GM12878 (cell line): ENCODE results near the gene UBE2G2. TPM values are rescaled to one million over a fixed set of nuclear protein-coding genes. Genes with fewer than 3 reads are reported as not detected.

Experiments
- ATAC-seq: fragments of 200-7000 bp; cut with Tn5 transposase; 3 replicates; pipeline ENCODE4 v1.9.1; 2020; ENCODE audit warnings: mild to moderate bottlenecking, moderate library complexity
- BruUV-seq: library from RNA; stranded (reverse); fragments of 400-500 nt; replicated peaks from 2 replicates; lab custom pipeline; 2021; lab: Mats Ljungman, UMichigan
- CTCF ChIA-PET: fragments of 300-600 bp; sonication (Branson Sonifier 250); formaldehyde crosslinking; extraction: SDS; loops from one replicate; lab custom pipeline; 2021; ENCODE audit warnings: inconsistent platforms; lab: Yijun Ruan, JAX
- POLR2A ChIA-PET: fragments of 350-600 bp; formaldehyde crosslinking; extraction: SDS; loops from one replicate; lab custom pipeline; 2021; ENCODE audit warnings: inconsistent platforms; lab: Charles Lee
- RAD21 ChIA-PET: fragments of 300-600 bp; sonication (Branson Sonifier 250); formaldehyde crosslinking; loops from one replicate; lab custom pipeline; 2023; ENCODE audit warnings: antibody characterized with exemption; ENCODE audit not compliant: unreplicated experiment; lab: Charles Lee
- SMC1A ChIA-PET: fragments of 300-600 bp; sonication (Branson Sonifier 250); formaldehyde crosslinking; loops from one replicate; lab custom pipeline; 2023; ENCODE audit not compliant: unreplicated experiment, uncharacterized antibody; lab: Charles Lee
- DNase-seq: peaks from one replicate; pipeline ENCODE4 v3.0.0-alpha.2; 2011; ENCODE audit warnings: low read depth, low spot score
- FAIRE-seq: peaks from 3 replicates; lab custom pipeline; 2011; peaks lifted over from hg19 to GRCh38; lab: Jason Lieb, UNC
- H2AFZ ChIP-seq: 2 replicates; pipeline ENCODE4 v1.6.0; 2011; ENCODE audit warnings: low read depth, low read length, control low read depth; ENCODE audit not compliant: control insufficient read depth
- H3K27ac ChIP-seq: 2 replicates; pipeline ENCODE4 v1.5.1; 2011; ENCODE audit warnings: control low read depth; ENCODE audit not compliant: control insufficient read depth, insufficient read depth
- H3K27me3 ChIP-seq, 2 experiments: replicated peaks in 1 of 2; 2 replicates each; pipeline versions ENCODE4 v1.6.0 to v1.6.1; 2011; ENCODE audit warnings: low read length in 1 of 2; ENCODE audit not compliant: control insufficient read depth in 2 of 2, insufficient read depth in 2 of 2
- H3K36me3 ChIP-seq, 2 experiments: 2 replicates each; pipeline ENCODE4 v1.5.1; 2011; ENCODE audit warnings: low read length in 1 of 2; ENCODE audit not compliant: control insufficient read depth in 2 of 2, insufficient read depth in 2 of 2
- H3K4me1 ChIP-seq: 2 replicates; pipeline ENCODE4 v1.6.1; 2011; ENCODE audit warnings: mild to moderate bottlenecking, low read length, moderate library complexity, mixed read lengths; ENCODE audit not compliant: control insufficient read depth, insufficient read depth
- H3K4me2 ChIP-seq: 2 replicates; pipeline ENCODE4 v1.6.0; 2011; ENCODE audit warnings: control low read depth; ENCODE audit not compliant: control insufficient read depth, insufficient read depth
- H3K4me3 ChIP-seq: fragments of 200-600 bp; sonication (generic); 2 replicates; pipeline ENCODE4 v1.5.1; 2016
- H3K79me2 ChIP-seq: 2 replicates; pipeline ENCODE4 v1.6.0; 2011; ENCODE audit warnings: low read length; ENCODE audit not compliant: control insufficient read depth, insufficient read depth
- H3K9ac ChIP-seq: 2 replicates; pipeline ENCODE4 v1.8.0; 2011; ENCODE audit warnings: low read length, control low read depth, mixed read lengths; ENCODE audit not compliant: control insufficient read depth, insufficient read depth
- H3K9me3 ChIP-seq: replicated peaks from 3 replicates; pipeline ENCODE4 v1.5.1; 2011; ENCODE audit warnings: mild to moderate bottlenecking, low read length; ENCODE audit not compliant: control insufficient read depth, insufficient read depth
- H4K20me1 ChIP-seq: 2 replicates; pipeline ENCODE4 v1.6.0; 2011; ENCODE audit not compliant: control insufficient read depth, insufficient read depth
- CEBPB ChIP-seq, 2 experiments: fragments of 150-350 bp in 1 of 2; IDR thresholded peaks; 2 replicates each; pipeline ENCODE4 v1.6.1; 2012 to 2014; ENCODE audit warnings: low read depth in 2 of 2, low read length in 2 of 2, borderline replicate concordance in 1 of 2, inconsistent platforms in 1 of 2
- HDAC2 ChIP-seq: fragments of 200-600 bp; sonication (generic); IDR thresholded peaks from 2 replicates; pipeline ENCODE4 v1.6.1; 2017
- RAD21 ChIP-seq: IDR thresholded peaks from 2 replicates; pipeline ENCODE4 v1.6.1; 2011; ENCODE audit warnings: mild to moderate bottlenecking, low read depth, low read length, moderate library complexity; ENCODE audit not compliant: insufficient read depth
- SIX5 ChIP-seq: IDR thresholded peaks from 2 replicates; pipeline ENCODE4 v1.6.1; 2011; ENCODE audit warnings: mild to moderate bottlenecking, low read depth, low read length, moderate library complexity; ENCODE audit not compliant: severe bottlenecking
- SREBF2 ChIP-seq: IDR thresholded peaks from 2 replicates; pipeline ENCODE4 v1.6.1; 2012; ENCODE audit warnings: mild to moderate bottlenecking, low read length
- WRNIP1 ChIP-seq: IDR thresholded peaks from 2 replicates; pipeline ENCODE4 v1.6.1; 2011; ENCODE audit warnings: low read depth, low read length, improper control_type of control experiment, borderline replicate concordance
- WGBS: methylation state at CpG from one replicate; pipeline ENCODE4 v1.1.6; 2016; ENCODE audit warnings: low lambda C conversion rate; ENCODE audit not compliant: insufficient replicate concordance, insufficient coverage; ENCODE audit errors: missing lambda C conversion rate; 5-methylcytosine and 5-hydroxymethylcytosine counted together
- in situ Hi-C: fragments of 300-500 bp; cut with MboI; formaldehyde crosslinking; loops from 9 replicates; pipeline ENCODE4 v1.14.3; 2018; ENCODE audit warnings: mixed read lengths
- intact Hi-C: fragments of 100-400 bp; cut with micrococcal nuclease; formaldehyde crosslinking; loops from one replicate; pipeline ENCODE4 v1.14.2; 2022; ENCODE audit not compliant: unreplicated experiment
- polyA plus RNA-seq, 11 experiments: library from polyadenylated mRNA; depleted of rRNA in 4 of 11; unstranded in 6 of 11; stranded (reverse) in 5 of 11; fragments of >200 nt; fragmentation: Nextera tagmentation in 4 of 11; fragmentation: Illumina TruSeq in 1 of 11; extraction: Ambion mirVana in 4 of 11; extraction: Trizol in 1 of 11; gene quantifications; 1 replicate in 1 of 11; 2 replicates in 10 of 11; pipeline versions ENCODE4 v1.2.1 to v1.2.3, GENCODE V29; 2011 to 2016; ENCODE audit warnings: inconsistent platforms in 2 of 11, missing spikeins in 2 of 11, low read depth in 1 of 11
- total RNA-seq, 4 experiments: library from RNA; depleted of rRNA in 3 of 4; stranded (reverse); fragments of >200 nt in 3 of 4; fragmentation: Illumina TruSeq in 1 of 4; extraction: Trizol in 1 of 4; gene quantifications; 2 replicates each; pipeline versions ENCODE4 v1.2.1 to v1.2.3, GENCODE V29; 2013 to 2021
- TF ChIP-seq, protein P1 (sequence below): fragments of 450-650 bp; formaldehyde crosslinking; IDR thresholded peaks from 2 replicates; pipeline ENCODE4 v1.5.0; 2022; ENCODE audit warnings: mild to moderate bottlenecking, missing genetic modification characterization
- TF ChIP-seq, protein P2 (sequence below): fragments of 450-650 bp; IDR thresholded peaks from 2 replicates; pipeline ENCODE4 v1.6.1; 2017; ENCODE audit warnings: mild to moderate bottlenecking, moderate library complexity
- TF ChIP-seq, protein P3 (sequence below): IDR thresholded peaks from 2 replicates; pipeline ENCODE4 v1.6.1; 2012; ENCODE audit warnings: low read length, inconsistent platforms
- TF ChIP-seq, protein P4 (sequence below): fragments of 150-350 bp; IDR thresholded peaks from 2 replicates; pipeline ENCODE4 v1.6.1; 2016; ENCODE audit warnings: low read depth, low read length

UBE2G2 gene
- total and polyA plus RNA-seq, 10 of the 15 experiments (the other 5 are each of a cell fraction or from before 2014, with no cell fraction given): 27.0 to 139 (median 75.9) TPM

DNA sequence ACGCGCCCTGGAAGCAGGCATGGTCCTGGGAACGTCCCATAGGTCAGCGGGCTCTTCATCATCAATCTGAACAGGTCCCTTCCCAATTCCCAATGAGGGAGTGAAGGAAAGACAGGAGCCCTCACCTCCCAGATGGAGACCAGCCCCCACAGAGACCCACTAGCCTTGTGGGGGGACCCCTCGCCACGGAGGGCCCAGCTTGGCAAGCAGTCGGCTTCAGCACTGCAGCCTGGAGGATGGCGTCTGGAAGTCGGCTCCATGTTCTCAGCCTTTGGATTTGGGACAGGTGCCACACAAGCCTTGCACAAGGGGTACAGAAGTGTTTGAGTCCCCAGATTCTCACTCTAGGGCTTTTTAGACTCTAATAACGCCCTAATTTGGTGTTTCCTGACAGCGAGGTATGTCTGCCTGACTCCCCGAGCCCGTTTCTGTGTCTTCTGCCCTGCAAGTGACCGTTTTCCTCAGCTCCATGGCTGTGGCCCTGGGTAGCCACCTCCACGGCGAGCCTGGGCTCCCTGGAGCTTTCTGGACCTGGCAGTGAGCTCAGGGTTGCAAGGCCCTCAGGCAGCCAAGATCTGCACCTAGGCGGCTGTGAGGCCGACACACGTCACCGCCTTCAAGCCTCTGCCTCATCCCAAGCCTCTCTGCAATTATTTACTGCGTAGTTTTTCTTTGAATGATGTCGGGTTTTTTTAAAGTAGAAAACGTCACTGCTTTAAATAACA is 41.3 kb upstream of the UBE2G2 start:
- no peaks in the 10 kb centered on the region for H4K20me1 ChIP-seq
- H3K79me2 ChIP-seq: no peaks in the 10 kb centered on the region
- ChIA-PET SMC1A (no interaction called here), RAD21 (no interaction called here), CTCF (interaction anchor here (0.8 kb wide), 1 partner anchor 89 kb away, joined by 3 read pairs; no protein-coding TSS in a partner anchor), POLR2A (no interaction called here)
- no peak overlapping the region for H3K9ac ChIP-seq
- intact Hi-C loops (no loop called here), in situ Hi-C loops (no loop called here)
- BruUV-seq: no TSS peak
- H2AFZ ChIP-seq: no peak overlapping the region
- FAIRE-seq (no peak), ATAC-seq (no peak), DNase-seq (no peak)
- no peaks in the 10 kb centered on the region; the same call in 1 of the 2 replicates for H3K4me1 ChIP-seq
- no peak overlapping the region for H3K4me2 ChIP-seq
- no peaks in the 10 kb centered on the region for H3K36me3 ChIP-seq
- no peak overlapping the region for H3K4me3 ChIP-seq
- no peaks in the 10 kb centered on the region; a peak in 2 of 4 replicates for H3K27me3 ChIP-seq
- H3K9me3 ChIP-seq: no peaks in the 10 kb centered on the region
- no peak overlapping the region for H3K27ac ChIP-seq
- 39% methylated on average over 23 of the region's 23 CpGs for WGBS
- TF ChIP-seq SREBF2: no peak
- TF ChIP-seq, protein P1, sequence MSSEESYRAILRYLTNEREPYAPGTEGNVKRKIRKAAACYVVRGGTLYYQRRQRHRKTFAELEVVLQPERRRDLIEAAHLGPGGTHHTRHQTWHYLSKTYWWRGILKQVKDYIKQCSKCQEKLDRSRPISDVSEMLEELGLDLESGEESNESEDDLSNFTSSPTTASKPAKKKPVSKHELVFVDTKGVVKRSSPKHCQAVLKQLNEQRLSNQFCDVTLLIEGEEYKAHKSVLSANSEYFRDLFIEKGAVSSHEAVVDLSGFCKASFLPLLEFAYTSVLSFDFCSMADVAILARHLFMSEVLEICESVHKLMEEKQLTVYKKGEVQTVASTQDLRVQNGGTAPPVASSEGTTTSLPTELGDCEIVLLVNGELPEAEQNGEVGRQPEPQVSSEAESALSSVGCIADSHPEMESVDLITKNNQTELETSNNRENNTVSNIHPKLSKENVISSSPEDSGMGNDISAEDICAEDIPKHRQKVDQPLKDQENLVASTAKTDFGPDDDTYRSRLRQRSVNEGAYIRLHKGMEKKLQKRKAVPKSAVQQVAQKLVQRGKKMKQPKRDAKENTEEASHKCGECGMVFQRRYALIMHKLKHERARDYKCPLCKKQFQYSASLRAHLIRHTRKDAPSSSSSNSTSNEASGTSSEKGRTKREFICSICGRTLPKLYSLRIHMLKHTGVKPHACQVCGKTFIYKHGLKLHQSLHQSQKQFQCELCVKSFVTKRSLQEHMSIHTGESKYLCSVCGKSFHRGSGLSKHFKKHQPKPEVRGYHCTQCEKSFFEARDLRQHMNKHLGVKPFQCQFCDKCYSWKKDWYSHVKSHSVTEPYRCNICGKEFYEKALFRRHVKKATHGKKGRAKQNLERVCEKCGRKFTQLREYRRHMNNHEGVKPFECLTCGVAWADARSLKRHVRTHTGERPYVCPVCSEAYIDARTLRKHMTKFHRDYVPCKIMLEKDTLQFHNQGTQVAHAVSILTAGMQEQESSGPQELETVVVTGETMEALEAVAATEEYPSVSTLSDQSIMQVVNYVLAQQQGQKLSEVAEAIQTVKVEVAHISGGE (CRISPR knock-in tag): no peak
- TF ChIP-seq, protein P2, sequence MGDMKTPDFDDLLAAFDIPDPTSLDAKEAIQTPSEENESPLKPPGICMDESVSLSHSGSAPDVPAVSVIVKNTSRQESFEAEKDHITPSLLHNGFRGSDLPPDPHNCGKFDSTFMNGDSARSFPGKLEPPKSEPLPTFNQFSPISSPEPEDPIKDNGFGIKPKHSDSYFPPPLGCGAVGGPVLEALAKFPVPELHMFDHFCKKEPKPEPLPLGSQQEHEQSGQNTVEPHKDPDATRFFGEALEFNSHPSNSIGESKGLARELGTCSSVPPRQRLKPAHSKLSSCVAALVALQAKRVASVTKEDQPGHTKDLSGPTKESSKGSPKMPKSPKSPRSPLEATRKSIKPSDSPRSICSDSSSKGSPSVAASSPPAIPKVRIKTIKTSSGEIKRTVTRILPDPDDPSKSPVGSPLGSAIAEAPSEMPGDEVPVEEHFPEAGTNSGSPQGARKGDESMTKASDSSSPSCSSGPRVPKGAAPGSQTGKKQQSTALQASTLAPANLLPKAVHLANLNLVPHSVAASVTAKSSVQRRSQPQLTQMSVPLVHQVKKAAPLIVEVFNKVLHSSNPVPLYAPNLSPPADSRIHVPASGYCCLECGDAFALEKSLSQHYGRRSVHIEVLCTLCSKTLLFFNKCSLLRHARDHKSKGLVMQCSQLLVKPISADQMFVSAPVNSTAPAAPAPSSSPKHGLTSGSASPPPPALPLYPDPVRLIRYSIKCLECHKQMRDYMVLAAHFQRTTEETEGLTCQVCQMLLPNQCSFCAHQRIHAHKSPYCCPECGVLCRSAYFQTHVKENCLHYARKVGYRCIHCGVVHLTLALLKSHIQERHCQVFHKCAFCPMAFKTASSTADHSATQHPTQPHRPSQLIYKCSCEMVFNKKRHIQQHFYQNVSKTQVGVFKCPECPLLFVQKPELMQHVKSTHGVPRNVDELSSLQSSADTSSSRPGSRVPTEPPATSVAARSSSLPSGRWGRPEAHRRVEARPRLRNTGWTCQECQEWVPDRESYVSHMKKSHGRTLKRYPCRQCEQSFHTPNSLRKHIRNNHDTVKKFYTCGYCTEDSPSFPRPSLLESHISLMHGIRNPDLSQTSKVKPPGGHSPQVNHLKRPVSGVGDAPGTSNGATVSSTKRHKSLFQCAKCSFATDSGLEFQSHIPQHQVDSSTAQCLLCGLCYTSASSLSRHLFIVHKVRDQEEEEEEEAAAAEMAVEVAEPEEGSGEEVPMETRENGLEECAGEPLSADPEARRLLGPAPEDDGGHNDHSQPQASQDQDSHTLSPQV: no peak
- no peak for TF ChIP-seq HDAC2
- no peak for TF ChIP-seq SIX5
- TF ChIP-seq, protein P3, sequence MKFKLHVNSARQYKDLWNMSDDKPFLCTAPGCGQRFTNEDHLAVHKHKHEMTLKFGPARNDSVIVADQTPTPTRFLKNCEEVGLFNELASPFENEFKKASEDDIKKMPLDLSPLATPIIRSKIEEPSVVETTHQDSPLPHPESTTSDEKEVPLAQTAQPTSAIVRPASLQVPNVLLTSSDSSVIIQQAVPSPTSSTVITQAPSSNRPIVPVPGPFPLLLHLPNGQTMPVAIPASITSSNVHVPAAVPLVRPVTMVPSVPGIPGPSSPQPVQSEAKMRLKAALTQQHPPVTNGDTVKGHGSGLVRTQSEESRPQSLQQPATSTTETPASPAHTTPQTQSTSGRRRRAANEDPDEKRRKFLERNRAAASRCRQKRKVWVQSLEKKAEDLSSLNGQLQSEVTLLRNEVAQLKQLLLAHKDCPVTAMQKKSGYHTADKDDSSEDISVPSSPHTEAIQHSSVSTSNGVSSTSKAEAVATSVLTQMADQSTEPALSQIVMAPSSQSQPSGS: no peak
- TF ChIP-seq WRNIP1: no peak
- no peak for TF ChIP-seq CEBPB (IDR thresholded peaks at IDR 0.05; ENCODE audit: borderline replicate concordance in 1 of 2, low read depth in 2 of 2, low read length in 2 of 2)
- TF ChIP-seq, protein P4, sequence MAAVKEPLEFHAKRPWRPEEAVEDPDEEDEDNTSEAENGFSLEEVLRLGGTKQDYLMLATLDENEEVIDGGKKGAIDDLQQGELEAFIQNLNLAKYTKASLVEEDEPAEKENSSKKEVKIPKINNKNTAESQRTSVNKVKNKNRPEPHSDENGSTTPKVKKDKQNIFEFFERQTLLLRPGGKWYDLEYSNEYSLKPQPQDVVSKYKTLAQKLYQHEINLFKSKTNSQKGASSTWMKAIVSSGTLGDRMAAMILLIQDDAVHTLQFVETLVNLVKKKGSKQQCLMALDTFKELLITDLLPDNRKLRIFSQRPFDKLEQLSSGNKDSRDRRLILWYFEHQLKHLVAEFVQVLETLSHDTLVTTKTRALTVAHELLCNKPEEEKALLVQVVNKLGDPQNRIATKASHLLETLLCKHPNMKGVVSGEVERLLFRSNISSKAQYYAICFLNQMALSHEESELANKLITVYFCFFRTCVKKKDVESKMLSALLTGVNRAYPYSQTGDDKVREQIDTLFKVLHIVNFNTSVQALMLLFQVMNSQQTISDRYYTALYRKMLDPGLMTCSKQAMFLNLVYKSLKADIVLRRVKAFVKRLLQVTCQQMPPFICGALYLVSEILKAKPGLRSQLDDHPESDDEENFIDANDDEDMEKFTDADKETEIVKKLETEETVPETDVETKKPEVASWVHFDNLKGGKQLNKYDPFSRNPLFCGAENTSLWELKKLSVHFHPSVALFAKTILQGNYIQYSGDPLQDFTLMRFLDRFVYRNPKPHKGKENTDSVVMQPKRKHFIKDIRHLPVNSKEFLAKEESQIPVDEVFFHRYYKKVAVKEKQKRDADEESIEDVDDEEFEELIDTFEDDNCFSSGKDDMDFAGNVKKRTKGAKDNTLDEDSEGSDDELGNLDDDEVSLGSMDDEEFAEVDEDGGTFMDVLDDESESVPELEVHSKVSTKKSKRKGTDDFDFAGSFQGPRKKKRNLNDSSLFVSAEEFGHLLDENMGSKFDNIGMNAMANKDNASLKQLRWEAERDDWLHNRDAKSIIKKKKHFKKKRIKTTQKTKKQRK: no peak
- TF ChIP-seq RAD21: no peak
